NCI-H2081 treated with DMSO at 0.1 percent for 48 hours (cell line): Measurements from ENCODE around the gene TNFRSF1A.

ENCODE experiments used
- DNase-seq: peaks from one replicate; lab custom pipeline; 2025; lab: John Stamatoyannopoulos, UW

The TNFRSF1A gene

DNA sequence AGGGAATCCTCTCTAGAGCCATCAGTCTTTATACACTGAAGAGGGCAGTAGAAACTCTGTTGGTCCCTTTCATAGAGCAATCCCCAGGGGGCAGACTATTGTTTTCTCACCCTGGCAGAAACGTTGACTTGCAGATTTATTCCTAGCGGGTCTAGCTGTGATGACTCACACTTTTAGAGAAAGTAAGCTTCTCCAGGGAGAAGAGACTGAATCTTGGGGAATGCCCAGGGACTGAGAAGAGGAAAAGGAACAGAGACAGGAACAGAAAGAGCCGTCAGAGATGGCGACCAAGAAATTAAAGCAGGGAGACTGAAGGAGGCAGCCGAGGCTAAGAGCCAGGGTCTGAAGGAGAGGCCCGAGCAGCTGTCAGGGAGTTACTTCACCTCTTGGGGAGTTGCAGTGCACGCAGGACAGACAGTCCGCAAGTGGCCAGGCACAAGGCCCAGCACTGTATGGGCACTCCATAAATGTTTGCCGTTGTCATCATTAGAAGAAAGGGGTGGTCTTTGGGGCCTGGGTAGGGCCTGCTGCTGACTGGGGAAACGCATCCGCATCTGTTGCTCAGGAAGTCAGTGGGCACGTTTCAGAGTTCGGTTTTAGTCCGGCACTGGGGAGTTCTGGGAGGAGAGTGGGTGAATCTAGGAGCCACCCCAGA, 18.4 kb downstream of the TNFRSF1A start:
- no peak for DNase-seq

- DNase-seq = no peak
Measured at GRCh38 chr12:6322969-6323339, 18.9 kb downstream of the TNFRSF1A start.

DNA sequence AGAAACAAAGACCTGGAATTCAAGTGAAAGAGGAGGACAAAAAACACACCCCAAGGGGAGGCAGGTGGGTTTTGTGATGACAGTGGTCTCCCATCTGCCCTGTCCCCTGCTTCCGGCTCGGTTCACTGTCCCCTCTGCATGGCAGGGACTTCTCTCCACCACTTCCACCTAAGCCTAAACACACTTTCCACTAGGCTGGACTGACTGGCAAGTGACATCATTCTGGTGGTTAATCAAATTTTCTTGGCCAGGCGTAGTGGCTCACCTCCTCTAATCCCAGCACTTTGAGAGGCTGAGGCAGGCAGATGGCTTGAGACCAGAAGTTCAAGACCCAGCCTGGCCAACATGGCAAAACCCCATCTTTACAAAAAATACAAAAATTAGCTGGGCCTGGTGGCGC, 19.5 kb downstream of the TNFRSF1A start:
- DNase-seq = no peak

DNA sequence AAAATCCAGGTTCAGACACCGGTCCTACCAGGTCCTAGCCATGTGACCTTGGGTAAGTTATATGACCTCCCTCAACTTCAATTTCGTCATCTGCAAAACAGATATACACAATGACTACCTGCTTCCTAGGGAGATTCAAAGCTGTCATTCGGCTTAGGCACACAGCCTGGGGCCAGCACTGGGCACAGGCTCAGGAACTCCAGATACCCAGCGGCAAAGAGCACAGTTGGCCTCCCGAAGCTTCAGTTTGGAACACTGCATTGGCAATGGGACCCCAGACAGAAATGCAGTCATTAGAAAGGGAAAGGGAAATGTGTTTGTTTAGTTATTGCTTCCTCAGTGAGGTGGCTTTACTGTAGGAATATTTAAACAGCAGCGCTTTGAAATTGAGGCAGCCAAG, 20.0 kb downstream of the TNFRSF1A start:
- DNase-seq = no peak

- no peak for DNase-seq
Measured at GRCh38 chr12:6319446-6319845, 22.4 kb downstream of the TNFRSF1A start.

DNA sequence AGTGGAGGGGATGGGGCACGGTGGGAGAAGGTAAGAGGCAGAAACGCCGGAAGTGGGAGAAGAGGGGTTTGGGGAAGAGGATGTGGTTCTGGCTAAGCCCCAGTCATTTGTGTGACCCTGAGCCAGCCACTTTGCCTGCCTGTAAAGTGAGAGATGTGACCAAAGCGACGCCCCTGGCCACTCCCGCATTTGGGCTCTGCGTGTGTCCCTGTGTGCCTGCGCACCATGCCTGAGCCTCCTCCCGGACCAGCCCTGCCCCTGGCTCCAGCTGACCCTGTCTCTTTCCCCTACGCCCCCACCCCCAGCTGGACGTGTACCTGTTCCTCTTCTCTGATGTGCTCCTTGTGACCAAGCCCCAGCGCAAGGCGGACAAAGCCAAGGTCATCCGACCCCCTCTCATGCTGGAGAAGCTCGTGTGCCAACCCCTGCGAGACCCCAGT, 23.4 kb downstream of the TNFRSF1A start:
- no peak for DNase-seq

GRCh38 chr12:6317693-6318439, 24.0 kb downstream of the TNFRSF1A start:
- DNase-seq = no peak

- DNase-seq = no peak
Measured at GRCh38 chr12:6316921-6317692, 24.8 kb downstream of the TNFRSF1A start.

GRCh38 chr12:6315704-6316597, 25.9 kb downstream of the TNFRSF1A start:
- DNase-seq = no peak

GRCh38 chr12:6315184-6315583, 26.7 kb downstream of the TNFRSF1A start:
- DNase-seq = no peak

DNA sequence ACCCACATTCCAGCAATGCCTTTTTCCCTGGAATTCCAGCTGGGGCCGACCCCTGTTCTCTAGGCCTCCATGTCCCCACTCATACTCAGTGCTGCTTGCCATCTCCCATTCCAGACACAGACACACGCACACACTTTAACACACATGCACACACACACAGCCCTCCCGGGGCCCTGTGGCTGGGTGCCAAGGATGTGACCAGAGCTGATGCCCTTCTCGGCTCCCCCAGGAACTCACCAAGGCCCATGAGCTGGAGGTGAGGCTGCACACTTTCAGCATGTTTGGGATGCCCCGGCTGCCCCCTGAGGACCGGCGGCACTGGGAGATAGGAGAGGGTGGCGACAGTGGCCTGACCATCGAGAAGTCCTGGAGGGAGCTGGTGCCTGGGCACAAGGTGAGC, 27.1 kb downstream of the TNFRSF1A start:
- DNase-seq = no peak

DNA sequence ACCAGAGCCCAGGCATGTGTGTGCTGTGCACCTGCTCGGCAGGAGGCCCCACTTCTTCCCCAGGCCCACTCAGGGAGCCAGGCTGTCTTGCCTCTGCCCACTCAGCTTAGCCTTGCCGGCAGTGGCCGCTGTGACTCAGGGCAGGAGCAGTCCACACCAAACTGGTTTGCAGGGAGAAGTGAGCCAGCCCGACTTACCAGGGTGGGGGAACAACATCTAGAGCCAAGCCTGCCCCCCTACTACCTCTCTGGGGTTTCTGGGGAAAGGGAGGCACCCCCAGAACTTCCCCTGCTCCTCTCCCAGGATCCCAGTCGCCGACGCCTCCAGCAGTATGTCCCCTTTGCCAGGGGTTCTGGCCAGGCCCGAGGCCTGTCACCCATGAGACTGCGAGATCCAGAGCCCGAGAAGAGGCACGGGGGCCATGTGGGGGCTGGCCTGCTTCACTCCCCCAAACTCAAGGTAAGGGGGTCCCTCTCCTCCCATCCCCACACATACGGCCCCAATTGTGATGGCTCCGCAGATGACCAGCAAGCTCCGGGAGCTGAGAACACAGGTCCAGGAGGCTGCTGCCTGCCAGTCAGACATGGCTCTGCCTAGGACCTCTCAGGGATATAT, 28.4 kb downstream of the TNFRSF1A start:
- no peak for DNase-seq

DNA sequence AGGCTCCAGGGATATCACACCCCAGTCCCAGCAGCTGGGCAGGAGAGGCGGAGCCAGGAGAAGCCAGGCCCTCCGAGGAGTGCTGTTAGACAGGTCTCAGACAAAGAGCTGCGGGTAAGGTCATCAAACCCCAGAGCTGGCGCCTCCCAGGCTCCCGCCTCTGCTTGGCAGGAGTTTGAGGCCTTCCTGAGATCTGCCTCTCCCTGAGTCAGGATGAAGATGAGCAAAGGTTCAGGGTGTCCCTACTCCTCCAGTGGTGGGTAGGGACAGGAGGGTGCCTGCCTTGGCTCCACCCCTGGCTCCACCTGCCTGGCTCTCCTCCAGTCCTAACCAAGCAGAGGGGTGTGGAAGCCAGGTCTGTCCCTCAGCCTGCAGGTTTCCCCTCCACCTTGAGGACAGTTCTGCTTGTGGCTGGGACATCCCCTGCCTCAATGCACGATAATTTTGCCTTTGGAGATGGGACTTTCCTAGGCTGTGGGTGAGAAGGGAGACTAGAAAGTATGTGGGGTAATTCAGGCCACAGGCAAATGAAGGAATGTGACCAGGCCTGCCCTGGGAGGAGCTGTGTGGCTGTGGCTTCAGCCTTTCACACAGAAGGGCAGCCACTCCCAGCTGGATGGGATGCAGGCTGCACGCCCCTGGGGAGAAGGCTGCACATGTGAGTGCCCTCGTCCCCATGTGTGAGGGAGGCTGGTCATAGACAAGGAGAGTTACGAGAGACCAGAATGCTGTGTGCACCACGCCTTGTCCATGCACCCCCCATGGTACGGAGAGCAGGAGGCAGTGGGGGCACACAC, 29.1 kb downstream of the TNFRSF1A start:
- no peak for DNase-seq

DNA sequence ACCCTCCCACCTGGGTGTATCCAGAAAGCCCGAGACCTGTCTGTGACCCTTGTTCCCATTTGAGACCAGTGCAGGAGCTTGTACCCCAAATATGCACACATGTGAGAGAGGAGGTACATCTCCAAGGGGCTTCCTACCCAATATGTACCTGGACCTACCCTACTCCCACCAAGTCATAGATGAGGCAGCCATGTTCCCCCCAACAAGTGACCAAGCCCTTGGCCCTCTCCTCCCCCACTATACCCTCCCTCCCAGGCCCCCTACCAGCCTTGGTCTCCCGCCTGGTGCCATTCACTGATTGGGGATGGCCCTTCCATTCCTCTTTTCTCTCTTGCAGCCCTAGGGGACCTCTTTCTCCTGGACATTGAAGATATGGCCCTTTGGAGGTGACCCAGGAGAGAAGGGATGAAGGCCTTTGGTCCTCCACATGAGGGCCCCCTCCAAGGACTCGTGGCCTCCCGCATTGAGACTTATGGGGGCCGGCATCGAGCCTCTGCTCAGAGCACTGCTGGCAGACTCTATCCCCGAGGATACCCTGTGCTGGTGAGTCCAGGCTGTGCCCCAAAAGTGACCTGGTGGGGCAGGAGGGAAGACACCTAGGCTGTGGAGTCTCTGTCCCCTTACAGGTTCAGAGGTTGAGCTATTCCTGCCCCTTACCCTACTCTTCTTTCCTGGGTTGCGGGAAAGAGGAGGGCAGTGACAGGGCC, 29.9 kb downstream of the TNFRSF1A start:
- DNase-seq = no peak

DNA sequence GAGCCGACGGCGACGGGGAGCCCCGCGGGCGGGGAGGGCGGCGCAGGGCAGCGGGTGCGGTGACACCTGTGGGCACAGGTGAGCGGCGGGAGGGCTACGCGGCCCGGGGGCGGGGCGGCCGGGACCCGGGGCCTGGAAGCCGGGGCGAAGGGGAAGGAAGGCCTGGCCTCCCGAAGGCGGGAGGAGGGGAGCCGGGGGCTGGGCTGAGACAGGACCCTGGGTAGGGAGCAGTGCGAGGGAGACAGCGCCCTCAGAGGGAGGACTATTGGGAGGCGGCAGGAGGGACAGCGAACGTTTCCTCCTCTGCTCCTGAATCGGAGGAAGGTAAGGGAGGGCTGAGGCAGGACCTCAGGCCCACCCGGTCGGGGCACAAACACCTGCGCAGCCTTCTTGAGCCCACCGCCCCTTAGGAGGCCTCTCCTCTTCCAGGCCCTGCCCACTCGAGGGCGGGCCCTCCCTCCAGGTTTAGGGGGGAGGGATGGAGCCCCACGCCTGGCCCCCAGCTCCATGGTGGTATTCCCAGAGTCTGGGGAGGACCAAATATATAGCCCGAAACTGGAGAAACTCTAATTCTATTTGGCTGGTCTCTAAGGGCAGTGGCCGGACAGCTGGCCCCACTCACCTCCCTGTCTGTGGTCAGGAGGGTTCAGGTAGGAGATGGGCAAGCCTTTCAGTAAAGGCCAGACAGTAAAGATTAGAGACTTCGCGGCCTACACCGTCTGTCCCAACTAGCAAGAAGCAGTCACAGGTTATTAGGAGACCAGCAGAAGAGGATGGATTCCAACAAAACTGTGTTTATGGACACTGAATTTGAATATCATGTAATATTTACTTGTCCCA, 30.9 kb downstream of the TNFRSF1A start:
- no peak for DNase-seq

GRCh38 chr12:6307529-6307928, 34.3 kb downstream of the TNFRSF1A start:
- no peak for DNase-seq

GRCh38 chr12:6306599-6307220, 35.2 kb downstream of the TNFRSF1A start:
- no peak for DNase-seq

DNA sequence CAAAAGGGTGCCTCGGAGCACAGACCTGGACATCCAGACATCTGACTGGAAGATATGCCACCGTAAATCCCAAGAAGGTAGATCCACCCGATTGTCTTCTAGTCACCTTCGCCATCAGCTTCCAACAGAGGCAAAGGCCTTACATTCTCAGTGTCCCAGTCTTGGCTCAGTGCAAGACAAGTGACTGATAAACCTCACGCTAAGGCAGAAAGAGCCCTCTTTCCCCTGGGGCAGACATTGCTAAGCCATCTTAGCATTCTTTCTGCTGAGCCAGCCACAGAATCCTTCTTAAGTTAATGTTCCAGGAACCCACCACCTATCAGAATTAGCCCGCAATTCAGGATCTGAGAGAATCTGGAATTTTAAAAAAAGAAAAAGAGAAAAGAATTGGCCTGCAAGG, 35.7 kb downstream of the TNFRSF1A start:
- no peak for DNase-seq

DNA sequence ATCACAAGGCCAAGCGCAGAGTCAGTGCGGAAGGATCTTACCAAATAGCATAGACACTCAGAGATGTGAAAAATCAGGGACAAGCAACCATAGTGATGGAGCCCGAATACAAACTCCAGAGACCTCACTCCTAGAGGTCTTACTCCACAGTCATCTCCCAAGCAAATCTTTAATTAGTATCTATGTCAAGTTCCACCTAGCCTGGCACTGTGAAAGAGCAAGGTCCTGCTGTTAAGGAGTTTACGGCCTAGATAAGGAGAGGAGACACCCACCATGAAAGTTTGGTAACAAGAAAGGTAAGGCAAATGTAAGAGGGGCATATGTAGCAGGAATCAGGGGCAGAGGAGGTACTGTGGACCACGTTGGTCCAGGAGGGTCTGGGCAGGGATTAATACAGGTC, 38.8 kb downstream of the TNFRSF1A start:
- no peak for DNase-seq
